ENCODE data around the gene GP5.

The GP5 gene

DNA sequence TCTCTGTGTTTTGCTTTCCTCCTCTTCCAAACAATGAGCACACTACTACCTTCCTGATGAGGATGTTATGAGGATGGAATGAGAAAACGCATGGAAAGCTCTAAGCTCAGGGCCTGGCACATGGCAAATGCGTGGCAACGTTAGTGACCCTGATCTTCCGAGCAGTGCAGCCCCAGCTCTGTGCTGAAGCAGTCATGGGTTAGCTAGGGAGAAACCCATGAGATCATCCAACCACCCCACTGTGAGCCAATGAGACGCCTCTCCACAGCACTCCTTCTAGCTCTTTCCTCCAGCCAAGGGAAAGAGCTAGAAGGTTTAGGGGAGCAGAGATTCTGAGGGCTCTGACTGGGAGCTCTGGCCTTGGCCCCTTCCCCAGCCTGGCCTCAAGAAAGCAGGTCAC lies 52.4 kb downstream of the GP5 start:
- no peak for DNase-seq

- no peak for DNase-seq
Measured at GRCh38 chr3:194346035-194346434, 53.0 kb downstream of the GP5 start.
